ENCODE data around the gene RHBDD2.
"Not testable (repeated sequence)": the region's sequence is repeated elsewhere in the genome, so short reads cannot be mapped to it uniquely, and the experiment has no call there.

Gene RHBDD2

DNA sequence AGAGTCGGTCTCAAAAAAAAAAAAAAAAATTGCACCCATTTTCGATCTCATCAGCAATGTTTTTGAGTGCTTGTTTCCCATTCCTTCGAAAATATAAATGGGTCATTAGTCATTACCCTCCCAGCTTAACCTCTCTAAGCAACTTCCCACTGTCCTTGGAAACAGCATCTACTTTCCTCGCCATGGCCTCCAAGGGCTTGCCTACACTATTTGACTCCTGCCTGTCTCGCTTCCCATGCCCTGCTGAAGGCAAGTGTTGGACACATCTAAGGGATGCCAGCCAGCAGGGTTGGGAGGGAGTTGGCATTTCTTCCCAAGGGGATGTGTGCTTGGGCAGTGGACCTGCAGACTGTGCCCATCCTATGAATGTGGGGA lies 12.7 kb upstream of the RHBDD2 start:
- no peak for DNase-seq (ENCODE audit: low read depth in 2 of 3, low spot score in 2 of 3)

GRCh38 chr7:75866489-75867389 lies 12.1 kb upstream of the RHBDD2 start:
- DNase-seq (ENCODE audit: low read depth in 2 of 3, low spot score in 2 of 3) = no peak

DNA sequence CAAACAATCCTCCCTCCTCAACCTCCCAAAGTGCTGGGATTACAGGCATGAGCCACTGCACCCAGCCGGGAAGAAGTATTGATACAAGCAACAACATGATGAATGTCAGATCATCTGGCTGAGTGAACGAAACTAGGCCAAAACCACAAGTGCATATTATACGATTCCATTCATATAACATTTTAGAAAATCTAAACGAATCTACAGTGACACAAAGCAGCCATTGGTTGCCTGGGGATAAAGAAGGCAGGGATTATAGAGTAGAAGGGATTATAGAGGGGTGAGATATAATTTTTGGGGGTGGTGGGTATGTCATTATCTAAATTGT lies 11.5 kb upstream of the RHBDD2 start:
- no peak for DNase-seq (ENCODE audit: low read depth in 2 of 3, low spot score in 2 of 3)

- DNase-seq (ENCODE audit: low read depth in 2 of 3, low spot score in 2 of 3) = no peak
These were observed 10.7 kb upstream of the RHBDD2 start for GRCh38 chr7:75868153-75868552.

GRCh38 chr7:75869776-75870379 lies 9.0 kb upstream of the RHBDD2 start:
- no peak for DNase-seq (ENCODE audit: low read depth in 2 of 3, low spot score in 2 of 3)

- DNase-seq (ENCODE audit: low read depth in 2 of 3, low spot score in 2 of 3) = no peak
These were observed 8.2 kb upstream of the RHBDD2 start for GRCh38 chr7:75870557-75871161.

- no peak for DNase-seq (ENCODE audit: low read depth in 2 of 3, low spot score in 2 of 3)
These were observed 6.6 kb upstream of the RHBDD2 start for GRCh38 chr7:75872073-75872782.

DNA sequence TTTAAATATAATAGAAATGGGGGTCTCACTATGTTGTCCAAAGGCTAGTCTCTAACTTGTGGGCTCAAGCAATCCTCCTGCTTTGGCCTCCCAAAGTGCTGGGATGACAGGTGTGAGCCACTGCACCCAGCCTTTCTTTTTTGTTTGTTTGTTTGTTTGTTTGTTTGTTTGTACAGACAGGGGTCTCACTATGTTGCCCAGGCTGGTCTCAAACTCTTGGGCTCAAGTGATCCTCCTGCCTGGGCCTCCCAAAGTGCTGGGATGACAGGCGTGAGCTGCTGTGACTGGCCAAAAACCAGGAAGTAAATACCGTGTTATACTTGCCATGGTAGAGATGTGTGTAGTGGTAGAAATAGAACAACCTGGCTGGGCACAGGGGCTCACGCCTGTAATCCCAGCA lies 4.7 kb upstream of the RHBDD2 start:
- DNase-seq (ENCODE audit: low read depth in 2 of 3, low spot score in 2 of 3) = not testable (repeated sequence)

DNA sequence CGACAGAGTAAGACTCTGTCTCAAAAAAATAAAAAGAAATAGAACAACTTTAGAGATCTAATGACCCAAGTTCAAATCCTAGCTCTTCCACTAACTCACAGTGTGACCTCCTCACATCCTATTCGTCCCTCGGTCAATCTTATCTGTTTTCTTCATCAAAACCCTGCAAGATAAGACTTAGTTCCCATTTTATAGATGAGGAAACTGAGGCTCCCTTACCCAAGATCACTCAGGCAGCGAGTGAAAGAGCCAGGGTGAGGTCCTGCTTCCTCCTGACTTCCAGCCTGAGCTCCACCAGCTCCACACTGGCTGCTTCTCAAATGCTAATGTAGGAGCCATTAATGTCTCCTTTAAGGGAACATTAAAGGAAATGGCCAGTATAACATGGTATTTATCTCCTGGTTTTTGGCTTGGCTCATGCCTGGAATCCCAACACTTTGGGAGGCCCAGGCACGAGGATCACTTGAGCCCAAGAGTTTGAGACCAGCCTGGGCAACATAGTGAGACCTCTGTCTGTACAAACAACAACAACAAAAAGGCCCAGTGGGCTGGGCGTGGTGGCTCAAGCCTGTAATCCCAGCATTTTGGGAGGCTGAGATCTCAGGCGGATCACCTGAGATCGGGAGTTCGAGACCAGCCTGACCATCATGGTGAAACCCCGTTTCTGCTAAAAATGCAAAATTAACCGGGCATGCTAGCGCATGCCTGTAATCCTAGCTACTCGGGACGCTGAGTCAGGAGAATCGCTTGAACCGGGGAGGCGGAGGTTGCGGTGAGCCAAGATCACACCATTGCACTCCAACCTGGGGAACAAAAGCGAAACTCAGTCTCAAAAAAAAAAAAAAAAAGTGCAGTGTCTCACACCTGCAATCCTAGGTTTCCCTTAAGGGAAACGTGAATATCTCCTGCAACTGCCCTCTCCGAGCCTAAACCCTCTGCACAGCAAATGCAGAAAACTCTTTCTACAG lies 3.4 kb upstream of the RHBDD2 start:
- DNase-seq (ENCODE audit: low read depth in 2 of 3, low spot score in 2 of 3) = no peak

DNA sequence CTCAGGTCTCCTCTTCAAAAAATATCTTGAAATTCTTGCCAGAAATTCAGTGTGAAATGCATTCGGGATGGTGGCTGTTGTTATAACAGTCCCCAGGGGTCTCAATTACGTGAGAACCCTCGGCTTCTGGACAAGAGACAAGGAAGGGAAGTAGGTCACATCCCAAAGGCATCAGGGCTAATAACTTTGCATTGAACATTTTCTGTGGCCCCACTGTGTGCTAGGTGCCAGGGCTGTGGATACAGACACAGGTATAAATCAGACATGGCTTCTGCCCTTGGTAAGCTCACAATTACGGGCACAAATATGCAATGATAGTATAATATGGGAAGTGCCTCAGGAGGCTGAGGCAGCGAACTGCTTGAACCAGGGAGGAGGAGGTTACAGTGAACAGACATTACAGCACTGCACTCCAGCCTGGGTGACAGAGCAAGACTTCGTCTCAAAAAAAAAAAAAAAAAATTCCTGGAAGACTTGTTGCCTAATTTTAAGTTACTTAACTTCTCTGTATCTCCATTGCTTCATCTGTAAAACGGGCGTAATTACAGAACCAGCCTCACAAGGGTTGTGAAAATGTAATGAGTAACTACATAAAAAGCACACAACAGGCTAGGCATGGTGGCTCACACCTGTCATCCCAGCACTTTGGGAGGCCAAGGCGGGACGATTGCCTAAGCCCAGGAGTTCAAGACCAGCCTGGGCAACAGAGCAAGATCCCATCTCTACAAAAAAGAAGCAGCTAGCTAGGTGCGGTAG lies 2.5 kb upstream of the RHBDD2 start:
- no peak for DNase-seq (ENCODE audit: low read depth in 2 of 3, low spot score in 2 of 3)

DNA sequence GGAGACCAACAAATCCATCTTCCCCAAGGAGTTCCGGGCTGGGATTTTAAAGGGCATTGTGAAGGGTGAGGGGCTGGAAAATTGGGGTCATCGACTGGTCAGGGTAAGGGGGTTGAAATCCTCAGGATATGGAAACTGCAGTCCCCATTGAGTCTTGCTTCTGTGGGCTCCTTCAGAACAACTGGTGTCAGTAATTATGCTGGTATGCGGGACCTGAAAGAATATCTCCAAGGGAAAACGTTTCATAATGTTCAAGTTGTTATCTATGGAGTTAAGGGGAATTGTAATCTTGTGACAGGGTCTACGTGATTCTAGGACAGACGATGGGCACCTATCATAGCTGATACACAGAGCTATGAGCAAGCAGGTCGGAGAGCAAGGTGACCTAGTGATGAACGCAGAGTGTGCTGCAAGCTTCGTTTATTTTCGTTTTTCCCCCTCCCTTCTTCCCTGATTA lies 494 bp upstream of the RHBDD2 start:
- no peak for DNase-seq (ENCODE audit: low read depth in 2 of 3, low spot score in 2 of 3)

DNA sequence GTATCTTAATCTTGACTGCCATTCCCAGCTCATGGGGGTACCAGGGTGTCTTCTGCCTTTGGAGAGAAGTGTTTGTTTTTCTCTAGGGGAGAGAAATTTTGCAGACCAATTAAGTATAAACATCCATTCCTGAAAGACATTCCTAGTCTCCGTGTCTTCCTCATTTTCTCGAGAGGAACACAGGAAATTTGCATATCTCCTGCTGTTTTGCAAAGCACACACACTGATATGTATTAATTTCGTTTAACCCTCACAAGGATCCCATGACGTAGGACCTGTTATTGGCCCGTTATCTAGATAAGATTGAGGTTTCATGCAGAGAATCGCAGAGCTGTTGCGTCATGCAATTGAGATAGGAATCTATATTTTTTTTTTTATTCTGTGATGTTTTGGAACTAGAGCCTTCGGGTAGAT lies 944 bp downstream of the RHBDD2 start:
- DNase-seq (ENCODE audit: low read depth in 2 of 3, low spot score in 2 of 3) = no peak

- no peak for DNase-seq (ENCODE audit: low read depth in 2 of 3, low spot score in 2 of 3)
These were observed 1.4 kb downstream of the RHBDD2 start for GRCh38 chr7:75880242-75880641.

- no peak for DNase-seq (ENCODE audit: low read depth in 2 of 3, low spot score in 2 of 3)
These were observed 2.7 kb downstream of the RHBDD2 start for GRCh38 chr7:75881436-75882095.

DNA sequence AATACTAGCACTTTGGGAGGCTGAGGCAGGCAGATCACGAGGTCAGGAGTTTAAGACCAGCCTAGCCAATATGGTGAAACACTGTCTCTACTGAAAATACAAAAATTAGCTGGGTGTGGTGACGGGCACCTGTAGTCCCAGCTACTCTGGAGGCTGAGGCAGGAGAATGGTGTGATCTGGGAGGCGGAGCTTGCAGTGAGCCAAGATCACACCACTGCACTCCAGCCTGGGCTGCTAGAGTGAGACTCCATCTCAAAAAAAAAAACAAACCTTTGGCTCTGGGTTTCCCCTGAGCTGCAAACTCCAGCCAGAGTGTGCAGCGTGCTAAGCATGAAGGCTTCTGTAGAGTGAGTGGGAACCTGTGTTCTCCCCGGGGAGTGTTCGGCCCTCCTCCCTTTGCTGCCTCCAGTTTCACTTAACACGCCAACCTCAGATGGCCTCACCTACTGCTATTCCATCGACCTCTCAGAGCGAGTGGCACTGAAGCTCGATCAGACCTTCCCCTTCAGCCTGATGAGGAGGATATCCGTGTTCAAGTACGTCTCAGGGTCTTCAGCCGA lies 4.5 kb downstream of the RHBDD2 start:
- not testable (repeated sequence) for DNase-seq (ENCODE audit: low read depth in 2 of 3, low spot score in 2 of 3)

DNA sequence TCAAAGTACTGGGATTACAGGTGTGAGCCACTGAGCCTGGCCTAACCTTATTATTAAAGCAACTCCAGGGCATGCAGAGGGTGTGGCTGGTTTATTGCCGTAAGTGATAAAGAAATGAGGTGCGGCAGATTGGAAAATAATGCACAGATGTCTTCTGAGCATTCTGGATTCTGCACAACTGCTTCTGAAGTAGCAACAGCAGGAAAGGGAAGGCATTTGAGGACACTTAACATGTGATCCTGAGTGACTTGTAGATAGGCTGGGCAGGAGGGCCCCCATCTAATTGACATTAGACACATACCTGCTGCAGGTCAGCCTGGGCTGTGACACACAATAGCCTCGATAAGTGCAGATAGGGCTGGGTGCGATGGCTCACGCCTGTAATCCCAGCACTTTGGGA lies 5.6 kb downstream of the RHBDD2 start:
- no peak for DNase-seq (ENCODE audit: low read depth in 2 of 3, low spot score in 2 of 3)

DNA sequence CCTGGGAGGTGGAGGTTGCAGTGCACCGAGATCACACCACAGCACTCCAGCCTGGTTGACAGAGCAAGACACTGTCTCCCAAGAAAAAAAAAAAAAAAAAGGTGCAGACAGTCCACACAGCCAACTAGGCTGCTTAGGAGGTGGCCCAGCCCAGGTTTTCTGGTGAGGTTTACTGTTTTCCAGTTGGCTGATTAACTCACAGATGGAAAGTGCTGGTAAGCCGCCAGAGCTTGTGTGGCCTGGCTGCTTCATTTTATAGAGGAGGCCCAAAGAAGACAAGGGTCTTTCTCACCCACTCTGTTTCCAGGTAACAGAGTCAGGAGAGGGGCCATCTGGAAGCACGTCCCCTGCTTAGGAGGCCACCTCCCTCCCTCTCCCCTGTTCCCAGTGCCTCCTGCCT lies 6.2 kb downstream of the RHBDD2 start:
- DNase-seq (ENCODE audit: low read depth in 2 of 3, low spot score in 2 of 3) = no peak

DNA sequence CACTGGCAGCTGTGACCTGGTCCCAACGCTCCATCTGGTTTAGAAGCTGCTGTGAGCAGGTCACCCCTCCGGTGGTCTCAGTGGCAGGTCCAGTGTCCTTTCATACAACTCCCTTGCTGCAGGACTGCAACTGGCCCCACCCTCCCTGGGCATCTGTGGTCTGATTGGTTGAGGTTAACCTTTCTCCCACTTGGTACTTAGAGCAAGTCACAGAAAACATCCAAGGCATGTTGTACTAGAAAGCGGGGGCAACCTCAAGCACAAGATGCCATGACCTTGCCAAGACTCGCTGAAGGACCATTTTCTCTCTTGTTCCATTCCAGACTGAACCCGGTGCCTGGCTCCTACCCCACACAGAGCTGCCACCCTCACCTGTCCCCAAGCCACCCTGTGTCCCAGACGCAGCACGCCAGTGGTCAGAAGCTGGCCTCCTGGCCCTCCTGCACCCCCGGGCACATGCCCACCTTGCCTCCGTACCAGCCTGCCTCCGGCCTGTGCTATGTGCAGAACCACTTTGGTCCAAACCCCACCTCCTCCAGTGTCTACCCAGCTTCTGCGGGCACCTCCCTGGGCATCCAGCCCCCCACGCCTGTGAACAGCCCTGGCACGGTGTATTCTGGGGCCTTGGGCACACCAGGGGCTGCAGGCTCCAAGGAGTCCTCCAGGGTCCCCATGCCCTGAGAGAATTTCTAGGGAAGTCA lies 9.0 kb downstream of the RHBDD2 start:
- DNase-seq (ENCODE audit: low read depth in 2 of 3, low spot score in 2 of 3) = no peak

All from activated CD8-positive, alpha-beta memory T cell treated with anti-CD3 and anti-CD28 coated beads for 48 hours (primary cell).